ENCODE measurements around the gene STX7.

STX7 gene

DNA sequence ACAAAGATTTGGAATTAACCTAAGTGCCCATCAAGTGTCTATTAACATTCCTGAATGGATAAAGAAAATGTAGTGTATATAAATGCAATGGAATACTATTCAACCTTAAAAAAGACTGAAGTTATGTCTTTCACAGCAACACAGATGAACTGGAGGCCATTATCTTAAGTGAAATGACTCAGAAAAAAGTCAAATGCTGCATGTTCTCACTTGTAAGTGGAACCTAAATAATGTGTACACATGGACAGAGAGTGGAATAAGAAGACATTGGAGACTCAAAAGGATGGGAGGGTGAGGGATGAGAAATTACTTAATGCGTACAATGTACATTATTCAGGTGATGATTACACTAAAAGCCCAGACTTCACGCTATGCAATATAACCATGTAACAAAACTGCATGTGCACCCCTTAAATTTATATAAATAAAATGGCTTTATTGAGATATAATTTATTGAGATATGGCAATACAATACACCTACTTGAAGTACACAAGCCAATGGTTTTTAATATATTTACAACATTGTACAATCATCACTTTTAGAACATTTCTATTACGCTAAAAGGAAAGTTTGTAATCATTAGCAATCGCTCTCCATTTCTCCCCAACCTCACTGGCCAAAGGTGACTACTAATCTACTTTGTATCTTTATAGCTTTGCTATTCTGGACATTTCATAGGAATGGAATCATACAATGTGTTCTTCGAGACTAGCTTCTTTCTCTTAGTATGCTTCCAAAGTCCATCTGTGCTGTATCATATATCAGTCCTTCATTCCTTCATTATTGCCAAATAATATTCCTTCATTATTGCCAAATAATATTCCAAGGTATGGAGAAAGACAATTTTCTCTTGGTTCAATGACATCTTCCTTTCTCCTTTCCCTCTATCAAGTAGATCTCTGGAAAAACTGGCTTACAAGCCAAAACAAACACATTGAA lies 5.8 kb downstream of the STX7 start:
- DNase-seq (ENCODE audit: low spot score): no peak

DNA sequence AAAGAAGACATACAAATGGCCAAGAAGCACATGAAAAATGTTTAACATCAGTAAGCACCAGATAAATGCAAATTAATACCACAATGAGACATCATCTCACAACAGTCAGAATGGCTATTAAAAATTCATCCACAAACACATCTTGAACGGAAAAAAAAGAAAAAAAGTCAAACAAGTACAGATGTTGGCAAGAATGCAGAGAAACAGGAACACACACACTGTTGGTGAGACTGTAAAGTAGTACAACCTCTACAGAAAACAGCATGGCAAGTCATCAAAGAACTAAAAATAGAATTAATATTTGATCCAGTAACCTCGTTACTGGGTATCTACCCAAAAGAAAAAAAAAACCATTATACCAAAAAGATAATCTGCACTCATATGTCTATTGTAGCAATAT lies 6.5 kb downstream of the STX7 start:
- DNase-seq (ENCODE audit: low spot score): no peak

GRCh38 chr6:132505158-132505557 lies 7.8 kb downstream of the STX7 start:
- no peak for DNase-seq (ENCODE audit: low spot score)

GRCh38 chr6:132504757-132505156 lies 8.2 kb downstream of the STX7 start:
- DNase-seq (ENCODE audit: low spot score): peak; percentile 14

GRCh38 chr6:132499757-132500156 lies 13.2 kb downstream of the STX7 start:
- no peak for DNase-seq (ENCODE audit: low spot score)

GRCh38 chr6:132498638-132499037 lies 14.3 kb downstream of the STX7 start:
- no peak for DNase-seq (ENCODE audit: low spot score)

- DNase-seq (ENCODE audit: low spot score): no peak
Observed at GRCh38 chr6:132496519-132497180, 16.3 kb downstream of the STX7 start.

- DNase-seq (ENCODE audit: low spot score): no peak
Observed at GRCh38 chr6:132495604-132496079, 17.3 kb downstream of the STX7 start.

GRCh38 chr6:132494954-132495353 lies 18.0 kb downstream of the STX7 start:
- DNase-seq (ENCODE audit: low spot score): no peak

DNA sequence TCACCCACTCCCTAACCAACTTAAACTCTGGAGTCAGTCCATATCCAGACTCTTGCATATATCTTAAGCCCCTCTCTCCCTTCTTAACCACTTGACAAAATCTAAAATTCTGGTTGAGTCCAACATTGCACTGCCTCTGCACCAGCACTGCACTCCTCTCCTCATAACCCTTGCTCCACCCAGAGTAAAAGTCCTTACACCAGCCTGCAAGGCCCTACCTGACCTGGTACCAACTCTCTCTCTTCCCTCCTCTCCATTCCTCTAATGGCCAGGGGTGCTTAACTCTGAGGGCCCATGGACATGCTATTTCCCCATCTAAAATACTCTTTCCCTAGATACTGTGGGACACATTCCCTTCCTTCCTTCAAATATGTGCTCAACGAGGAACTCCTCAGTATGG lies 21.0 kb downstream of the STX7 start:
- DNase-seq (ENCODE audit: low spot score): no peak

GRCh38 chr6:132491303-132491702 lies 21.6 kb downstream of the STX7 start:
- DNase-seq (ENCODE audit: low spot score): peak; percentile 31

- peak; percentile 32 for DNase-seq (ENCODE audit: low spot score)
Observed at GRCh38 chr6:132490478-132491204, 22.3 kb downstream of the STX7 start.

DNA sequence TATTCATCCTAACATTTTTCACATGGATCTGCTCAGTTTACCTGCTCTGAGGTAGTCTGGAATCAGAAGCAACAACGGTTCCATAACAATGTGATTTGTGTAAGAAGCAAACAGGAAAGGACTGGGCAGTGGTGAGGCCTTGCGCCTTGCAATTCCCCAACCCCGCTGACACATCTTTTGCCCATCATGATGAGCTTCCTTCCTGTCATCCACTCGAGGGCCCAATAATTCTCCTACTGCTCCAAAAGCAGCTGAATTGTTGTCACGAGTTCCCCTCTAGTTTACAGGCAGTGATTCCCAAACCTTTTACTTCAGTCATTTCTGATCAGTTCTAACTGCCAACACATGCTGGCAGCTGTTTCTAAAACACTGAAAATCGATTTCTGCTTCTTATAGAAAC lies 22.9 kb downstream of the STX7 start:
- peak; percentile 81 for DNase-seq (ENCODE audit: low spot score)

DNA sequence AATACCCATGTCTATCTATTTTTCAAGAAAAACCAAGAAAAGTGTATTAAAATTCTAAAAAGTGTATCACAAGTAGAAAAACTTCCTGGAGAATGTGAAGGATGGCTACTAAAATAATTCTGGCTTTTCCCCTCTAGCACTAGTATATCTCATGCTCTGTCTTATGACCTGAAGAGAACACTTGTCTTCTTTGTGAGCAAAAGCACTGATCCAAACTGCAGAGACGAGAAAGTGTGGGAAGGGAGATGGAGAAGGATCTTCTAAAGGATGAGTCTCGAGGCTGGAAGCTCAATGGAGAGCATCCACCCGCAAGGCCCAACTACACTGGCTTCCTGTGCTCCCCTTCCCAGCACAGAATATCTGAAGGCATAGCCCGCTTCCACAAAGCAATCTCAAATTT lies 23.5 kb downstream of the STX7 start:
- DNase-seq (ENCODE audit: low spot score): no peak

DNA sequence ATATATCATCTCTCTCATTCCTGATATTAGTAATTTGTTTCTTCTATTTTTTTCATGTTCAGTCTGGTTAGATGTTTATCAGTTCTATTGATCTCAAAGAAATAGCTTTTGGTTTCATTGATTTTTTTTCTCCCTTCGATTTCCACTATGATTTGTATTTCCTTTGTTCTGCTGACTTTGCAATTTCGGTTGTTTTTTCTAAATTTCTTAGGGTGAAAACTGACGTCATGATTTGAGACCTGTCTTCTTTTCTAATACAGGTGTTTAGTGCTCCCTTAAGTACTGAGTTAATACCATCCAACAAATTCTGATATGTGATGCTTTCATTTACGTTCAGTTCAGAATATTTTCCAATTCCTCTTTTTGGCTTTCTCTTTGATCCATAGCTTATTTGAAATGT lies 25.2 kb downstream of the STX7 start:
- no peak for DNase-seq (ENCODE audit: low spot score)

GRCh38 chr6:132484680-132485018 lies 28.3 kb downstream of the STX7 start:
- no peak for DNase-seq (ENCODE audit: low spot score)

DNA sequence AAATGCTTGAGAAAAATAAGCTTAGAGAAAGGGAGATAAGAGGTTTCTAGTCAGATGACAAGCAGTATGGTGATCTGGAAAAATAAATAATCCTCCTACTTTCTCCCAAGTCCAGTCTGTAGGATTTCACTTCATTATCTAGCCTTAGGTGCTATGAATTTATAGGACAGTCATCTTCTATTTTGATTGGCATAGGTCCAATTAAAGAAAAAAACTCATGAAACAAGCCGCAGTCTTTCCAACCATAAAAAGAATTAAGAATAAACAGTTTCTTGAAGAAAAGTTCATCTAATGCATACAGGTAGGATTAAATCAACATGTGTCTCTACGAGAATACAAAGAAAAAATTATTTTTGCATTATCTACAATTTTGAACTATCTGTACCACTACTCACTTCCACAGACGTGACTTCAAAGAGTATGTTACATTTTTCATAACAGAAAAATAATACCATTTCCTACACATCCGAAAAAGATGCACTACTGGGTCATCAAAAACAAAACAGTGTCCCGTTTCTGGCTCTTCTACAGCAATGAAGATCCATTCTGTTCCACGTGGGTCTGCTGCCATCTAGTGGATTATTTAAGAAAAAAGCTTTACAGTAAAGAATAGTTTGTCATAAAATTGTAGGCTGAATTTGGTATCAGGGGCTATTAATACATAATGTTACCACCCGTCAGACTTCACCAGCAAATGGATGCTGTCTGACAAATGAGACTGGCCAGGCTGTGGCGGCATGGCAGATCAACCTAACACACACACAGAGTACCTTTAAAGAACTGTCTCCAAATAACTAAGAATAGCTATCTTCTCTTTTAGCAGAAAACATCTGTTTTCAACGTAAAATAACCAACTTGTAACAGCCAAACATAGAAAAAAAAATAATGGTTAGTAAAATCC lies 28.9 kb downstream of the STX7 start:
- peak; percentile 72 for DNase-seq (ENCODE audit: low spot score)

DNA sequence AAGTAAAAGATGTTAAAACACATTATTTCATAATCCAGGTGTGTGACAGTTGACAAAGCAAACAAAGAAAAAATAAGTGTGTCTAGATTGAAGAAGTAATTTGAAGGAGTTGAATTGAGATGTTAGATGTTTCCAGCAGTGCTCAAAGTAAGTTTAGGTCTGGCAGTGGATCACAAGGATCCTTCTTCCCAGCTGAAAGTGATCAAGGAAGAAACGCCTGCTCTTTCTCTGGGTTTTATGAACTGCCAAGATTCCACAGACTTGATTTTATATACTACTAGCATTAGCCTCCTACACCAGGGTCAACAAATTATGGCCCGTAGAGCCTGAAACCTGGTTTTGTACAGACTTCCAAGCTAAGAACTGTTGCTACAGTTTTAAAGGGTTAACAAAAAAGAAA lies 30.3 kb downstream of the STX7 start:
- no peak for DNase-seq (ENCODE audit: low spot score)

DNA sequence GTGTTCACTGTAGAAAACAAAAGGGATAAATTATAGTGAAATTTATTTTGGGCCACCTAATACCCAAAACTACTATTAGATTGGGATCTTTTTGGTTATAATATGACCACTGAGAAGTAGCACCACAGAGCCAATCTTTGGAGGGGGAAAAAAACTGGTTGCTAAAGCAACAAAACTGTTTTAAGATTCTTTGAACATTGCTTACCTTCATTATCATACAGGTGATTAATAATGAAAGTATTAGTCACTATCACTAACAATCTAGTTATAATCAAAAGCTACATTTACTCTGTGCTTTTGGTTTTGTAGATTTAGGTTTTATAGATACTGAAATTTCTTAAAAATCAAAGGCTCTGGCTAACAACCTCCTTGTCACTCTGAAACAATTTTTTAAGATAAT lies 31.7 kb downstream of the STX7 start:
- no peak for DNase-seq (ENCODE audit: low spot score)

- no peak for DNase-seq (ENCODE audit: low spot score)
Observed at GRCh38 chr6:132479131-132479530, 33.8 kb downstream of the STX7 start.

DNA sequence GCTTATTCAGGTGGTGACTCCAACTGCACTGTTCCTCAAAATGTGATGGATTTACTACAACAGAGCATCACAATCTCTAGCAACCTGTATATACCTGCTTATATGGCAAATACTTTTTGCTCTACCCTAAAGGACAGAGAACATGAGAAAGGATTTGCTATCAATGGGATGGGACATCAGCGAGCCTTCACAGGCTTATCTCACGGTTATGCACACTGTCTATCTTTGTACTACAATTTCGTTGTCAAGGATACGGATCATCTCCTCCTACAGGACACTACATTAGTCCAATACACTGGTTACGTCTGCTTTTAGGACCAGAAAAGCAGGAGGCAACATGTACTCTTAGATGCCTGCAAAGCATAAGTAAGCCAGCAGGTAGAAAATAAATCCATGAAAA lies 34.2 kb downstream of the STX7 start:
- no peak for DNase-seq (ENCODE audit: low spot score)

GRCh38 chr6:132478266-132478665 lies 34.6 kb downstream of the STX7 start:
- DNase-seq (ENCODE audit: low spot score): no peak

Data from AG08395 (cell line).